ENCODE results near the gene NECAB3.

DNA sequence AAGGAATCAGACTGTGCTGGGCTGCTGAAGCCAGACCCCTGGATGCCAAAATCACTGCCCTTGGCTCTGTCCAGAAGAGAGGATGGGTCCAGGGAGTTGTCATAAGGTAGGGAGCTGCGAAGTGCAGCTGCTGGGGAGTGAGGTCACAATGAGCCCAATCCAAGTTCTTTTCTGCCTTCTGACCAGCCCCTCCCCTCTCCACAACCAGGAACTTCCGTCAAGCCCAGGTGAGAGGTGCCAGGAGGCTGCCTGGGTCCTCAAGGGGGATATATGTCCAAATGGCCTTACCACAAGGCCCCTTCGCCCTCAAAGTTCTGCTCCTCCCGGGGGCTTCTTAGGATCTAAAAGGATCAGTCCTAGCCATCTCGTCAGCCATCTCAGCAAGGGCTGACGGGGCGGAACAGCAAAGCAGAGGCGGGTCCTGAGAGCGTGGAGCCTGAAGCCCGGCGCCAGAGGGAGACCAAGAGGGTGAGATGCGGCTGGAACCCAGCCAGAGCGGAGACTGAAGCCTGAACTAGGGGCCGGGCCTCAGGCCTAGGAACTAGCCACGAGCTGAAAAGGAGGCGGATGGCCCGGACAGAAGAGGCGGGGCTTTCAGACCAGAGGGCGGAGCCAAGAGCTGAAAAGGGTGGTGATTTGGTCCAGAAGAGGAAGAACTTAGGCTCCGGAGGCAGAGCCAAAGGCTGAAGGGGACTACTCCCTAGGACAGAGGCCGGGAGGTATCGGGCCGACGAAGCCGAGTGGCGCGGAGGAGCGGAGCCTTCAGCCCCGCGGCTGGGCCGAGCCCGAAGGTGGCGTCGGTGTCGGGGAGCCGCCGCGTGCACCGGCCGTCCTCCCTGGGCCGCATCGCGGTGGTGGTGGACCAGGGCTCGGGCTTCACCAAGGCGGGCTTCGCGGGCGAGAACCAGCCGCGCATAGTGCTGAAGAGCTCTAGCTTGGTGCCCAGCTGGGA, 7.7 kb downstream of the NECAB3 start, which contains the start of gene ACTL10:
- TF ChIP-seq YY1 (IDR thresholded peaks at IDR 0.05; ENCODE audit: low read depth) (no peak), RAD21 (IDR thresholded peaks at IDR 0.05; ENCODE audit: low read length) (0 out of 2 replicates have a peak, but pooled peaks have one; percentile 8), EP300 (IDR thresholded peaks at IDR 0.05; ENCODE audit: borderline replicate concordance in 1 of 2, low read depth in 1 of 2, low read length in 1 of 2) (no peak; a peak in 1 of 4 replicates), RCOR1 (IDR thresholded peaks at IDR 0.05; ENCODE audit: low read length) (no peak), JUND (IDR thresholded peaks at IDR 0.05) (no peak), EZH2phosphoT487 (IDR thresholded peaks at IDR 0.05; ENCODE audit: borderline replicate concordance, low read depth) (no peak), SMC3 (IDR thresholded peaks at IDR 0.05; ENCODE audit: low read depth, low read length) (peak; percentile 19; the same call in 1 of the 2 replicates), POLR2AphosphoS5 (IDR thresholded peaks at IDR 0.05; ENCODE audit: low read depth, low read length) (peak; percentile 63; the same call in 1 of the 2 replicates), NFIC (IDR thresholded peaks at IDR 0.05; ENCODE audit: borderline replicate concordance) (peak; percentile 72)
- TF ChIP-seq, protein P1, sequence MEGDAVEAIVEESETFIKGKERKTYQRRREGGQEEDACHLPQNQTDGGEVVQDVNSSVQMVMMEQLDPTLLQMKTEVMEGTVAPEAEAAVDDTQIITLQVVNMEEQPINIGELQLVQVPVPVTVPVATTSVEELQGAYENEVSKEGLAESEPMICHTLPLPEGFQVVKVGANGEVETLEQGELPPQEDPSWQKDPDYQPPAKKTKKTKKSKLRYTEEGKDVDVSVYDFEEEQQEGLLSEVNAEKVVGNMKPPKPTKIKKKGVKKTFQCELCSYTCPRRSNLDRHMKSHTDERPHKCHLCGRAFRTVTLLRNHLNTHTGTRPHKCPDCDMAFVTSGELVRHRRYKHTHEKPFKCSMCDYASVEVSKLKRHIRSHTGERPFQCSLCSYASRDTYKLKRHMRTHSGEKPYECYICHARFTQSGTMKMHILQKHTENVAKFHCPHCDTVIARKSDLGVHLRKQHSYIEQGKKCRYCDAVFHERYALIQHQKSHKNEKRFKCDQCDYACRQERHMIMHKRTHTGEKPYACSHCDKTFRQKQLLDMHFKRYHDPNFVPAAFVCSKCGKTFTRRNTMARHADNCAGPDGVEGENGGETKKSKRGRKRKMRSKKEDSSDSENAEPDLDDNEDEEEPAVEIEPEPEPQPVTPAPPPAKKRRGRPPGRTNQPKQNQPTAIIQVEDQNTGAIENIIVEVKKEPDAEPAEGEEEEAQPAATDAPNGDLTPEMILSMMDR (IDR thresholded peaks at IDR 0.05), result peak; percentile 35
- TF ChIP-seq, protein P2, sequence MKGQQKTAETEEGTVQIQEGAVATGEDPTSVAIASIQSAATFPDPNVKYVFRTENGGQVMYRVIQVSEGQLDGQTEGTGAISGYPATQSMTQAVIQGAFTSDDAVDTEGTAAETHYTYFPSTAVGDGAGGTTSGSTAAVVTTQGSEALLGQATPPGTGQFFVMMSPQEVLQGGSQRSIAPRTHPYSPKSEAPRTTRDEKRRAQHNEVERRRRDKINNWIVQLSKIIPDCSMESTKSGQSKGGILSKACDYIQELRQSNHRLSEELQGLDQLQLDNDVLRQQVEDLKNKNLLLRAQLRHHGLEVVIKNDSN (IDR thresholded peaks at IDR 0.05; ENCODE audit: borderline replicate concordance, low read depth), result no peak
- TF ChIP-seq, protein P3, sequence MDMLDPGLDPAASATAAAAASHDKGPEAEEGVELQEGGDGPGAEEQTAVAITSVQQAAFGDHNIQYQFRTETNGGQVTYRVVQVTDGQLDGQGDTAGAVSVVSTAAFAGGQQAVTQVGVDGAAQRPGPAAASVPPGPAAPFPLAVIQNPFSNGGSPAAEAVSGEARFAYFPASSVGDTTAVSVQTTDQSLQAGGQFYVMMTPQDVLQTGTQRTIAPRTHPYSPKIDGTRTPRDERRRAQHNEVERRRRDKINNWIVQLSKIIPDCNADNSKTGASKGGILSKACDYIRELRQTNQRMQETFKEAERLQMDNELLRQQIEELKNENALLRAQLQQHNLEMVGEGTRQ (IDR thresholded peaks at IDR 0.05; ENCODE audit: borderline replicate concordance, low read depth, low read length), result no peak
